Measurements from ENCODE around the gene MXI1. TPM values are rescaled to one million over a fixed set of nuclear protein-coding genes. Genes with fewer than 3 reads are reported as not detected.
"Not testable (repeated sequence)": the region's sequence is repeated elsewhere in the genome, so short reads cannot be mapped to it uniquely, and the experiment has no call there.

The MXI1 gene
- total RNA-seq, 1 experiment from 2014 or later, result 19.5 TPM

GRCh38 chr10:110192552-110192951 is 14.9 kb upstream of the MXI1 start:
- no peaks in the 10 kb centered on the region for H3K27me3 Mint-ChIP-seq (ENCODE audit: insufficient read depth, unreplicated experiment)
- DNase-seq (ENCODE audit: unreplicated experiment), result no peak
- H3K27ac Mint-ChIP-seq (ENCODE audit: low read depth, unreplicated experiment), result no peak overlapping the region
- no peaks in the 10 kb centered on the region for H3K9me3 Mint-ChIP-seq (ENCODE audit: unreplicated experiment)
- BruUV-seq (replicated peaks), result no TSS peak
- intact Hi-C loops (cut with micrococcal nuclease), result no loop called here
- TF ChIP-seq CTCF (IDR thresholded peaks at IDR 0.05; ENCODE audit: unreplicated experiment), result no peak
- H3K4me1 Mint-ChIP-seq (ENCODE audit: insufficient read depth, unreplicated experiment), result peaks cover 7% of the 10 kb centered on the region
- ChIA-PET CTCF (interaction anchor here (0.6 kb wide), 1 partner anchor 16 kb away, joined by 5 read pairs; no protein-coding TSS in a partner anchor), POLR2A (no interaction called here)
- no peak overlapping the region for H3K4me3 Mint-ChIP-seq (ENCODE audit: unreplicated experiment)
- peaks cover 6% of the 10 kb centered on the region for H3K36me3 Mint-ChIP-seq (ENCODE audit: insufficient read depth, unreplicated experiment)

- intact Hi-C loops (cut with micrococcal nuclease), result no loop called here
- TF ChIP-seq CTCF (IDR thresholded peaks at IDR 0.05; ENCODE audit: unreplicated experiment), result no peak
- Mint-ChIP-seq H3K9me3 (ENCODE audit: unreplicated experiment) (no peaks in the 10 kb centered on the region), H3K36me3 (ENCODE audit: insufficient read depth, unreplicated experiment) (no peaks in the 10 kb centered on the region), H3K27ac (ENCODE audit: low read depth, unreplicated experiment) (no peak overlapping the region), H3K4me1 (ENCODE audit: insufficient read depth, unreplicated experiment) (no peaks in the 10 kb centered on the region), H3K4me3 (ENCODE audit: unreplicated experiment) (no peak overlapping the region), H3K27me3 (ENCODE audit: insufficient read depth, unreplicated experiment) (no peaks in the 10 kb centered on the region)
- no TSS peak for BruUV-seq (replicated peaks)
- DNase-seq (ENCODE audit: unreplicated experiment), result no peak
- ChIA-PET CTCF (interaction anchor here (1.7 kb wide), 1 partner anchor 23 kb away, joined by 5 read pairs; no protein-coding TSS in a partner anchor), POLR2A (interaction anchor here (1.0 kb wide), 1 partner anchor 9 kb away, joined by 6 read pairs; no protein-coding TSS in a partner anchor)
Measured at GRCh38 chr10:110200503-110200902, 6.9 kb upstream of the MXI1 start.

GRCh38 chr10:110201046-110201445 is 6.4 kb upstream of the MXI1 start:
- BruUV-seq (replicated peaks); H3K27ac Mint-ChIP-seq (ENCODE audit: low read depth, unreplicated experiment); H3K27me3 Mint-ChIP-seq (ENCODE audit: insufficient read depth, unreplicated experiment); H3K9me3 Mint-ChIP-seq (ENCODE audit: unreplicated experiment); H3K4me3 Mint-ChIP-seq (ENCODE audit: unreplicated experiment); H3K4me1 Mint-ChIP-seq (ENCODE audit: insufficient read depth, unreplicated experiment); intact Hi-C loops (cut with micrococcal nuclease); H3K36me3 Mint-ChIP-seq (ENCODE audit: insufficient read depth, unreplicated experiment); POLR2A ChIA-PET; DNase-seq (ENCODE audit: unreplicated experiment): not testable (repeated sequence)
- CTCF ChIA-PET, result interaction anchor here (0.8 kb wide), 1 partner anchor 195 kb away, joined by 3 read pairs; no protein-coding TSS in a partner anchor

- H3K27me3 Mint-ChIP-seq (ENCODE audit: insufficient read depth, unreplicated experiment), result no peaks in the 10 kb centered on the region
- no peaks in the 10 kb centered on the region for H3K9me3 Mint-ChIP-seq (ENCODE audit: unreplicated experiment)
- ChIA-PET POLR2A (interaction anchor here (1.1 to 1.4 kb wide), 2 partner anchors 7 to 66 kb away, joined by 3 to 7 read pairs; no protein-coding TSS in a partner anchor), CTCF (interaction anchor here (0.6 to 0.9 kb wide), 7 partner anchors 21 to 1856 kb away, joined by 3 to 5 read pairs (median 3); no protein-coding TSS in a partner anchor)
- H3K4me1 Mint-ChIP-seq (ENCODE audit: insufficient read depth, unreplicated experiment), result peaks cover 7% of the 10 kb centered on the region
- H3K36me3 Mint-ChIP-seq (ENCODE audit: insufficient read depth, unreplicated experiment), result no peaks in the 10 kb centered on the region
- TF ChIP-seq CTCF (IDR thresholded peaks at IDR 0.05; ENCODE audit: unreplicated experiment), result no peak
- BruUV-seq (replicated peaks), result no TSS peak
- no peak overlapping the region for H3K4me3 Mint-ChIP-seq (ENCODE audit: unreplicated experiment)
- no peak overlapping the region for H3K27ac Mint-ChIP-seq (ENCODE audit: low read depth, unreplicated experiment)
- DNase-seq (ENCODE audit: unreplicated experiment), result no peak
- intact Hi-C loops (cut with micrococcal nuclease), result no loop called here
Measured at GRCh38 chr10:110203500-110204455, 3.6 kb upstream of the MXI1 start.

Measured in MCF 10A (cell line).